Stimulated activated CD4-positive, alpha-beta T cell treated with anti-CD3 and anti-CD28 coated beads, Interleukin-15, amount 100 ng/mL, for 48 hours (primary cell): ENCODE data around the gene SH3RF1.

Source experiments
- DNase-seq, 2 donors: peaks; one replicate each; pipeline ENCODE4 v3.0.0-alpha.2; 2020; ENCODE audit warnings: low read depth in 2 of 2

The SH3RF1 gene

GRCh38 chr4:169251291-169252235 lies 19.2 kb downstream of the SH3RF1 start:
- DNase-seq = no peak

DNA sequence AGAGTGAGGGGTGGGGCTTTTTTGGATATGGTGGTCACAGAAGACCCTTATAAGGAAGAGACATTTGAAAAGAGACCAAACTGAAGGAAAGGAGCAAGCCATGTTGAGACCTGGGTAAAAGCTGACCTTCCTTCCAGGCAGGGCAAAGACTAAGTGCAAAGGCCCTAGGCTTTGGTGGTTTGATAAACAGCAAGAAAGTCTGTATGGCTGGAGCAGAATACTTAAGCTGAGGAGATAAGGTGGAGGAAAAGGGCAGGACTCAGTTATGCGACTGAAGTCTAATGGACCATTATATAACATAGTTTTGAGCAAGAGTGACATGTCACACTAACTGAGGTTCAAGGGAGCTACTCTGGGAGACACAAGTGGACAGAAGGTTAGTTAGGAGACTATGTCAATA lies 20.0 kb downstream of the SH3RF1 start:
- DNase-seq = no peak

DNA sequence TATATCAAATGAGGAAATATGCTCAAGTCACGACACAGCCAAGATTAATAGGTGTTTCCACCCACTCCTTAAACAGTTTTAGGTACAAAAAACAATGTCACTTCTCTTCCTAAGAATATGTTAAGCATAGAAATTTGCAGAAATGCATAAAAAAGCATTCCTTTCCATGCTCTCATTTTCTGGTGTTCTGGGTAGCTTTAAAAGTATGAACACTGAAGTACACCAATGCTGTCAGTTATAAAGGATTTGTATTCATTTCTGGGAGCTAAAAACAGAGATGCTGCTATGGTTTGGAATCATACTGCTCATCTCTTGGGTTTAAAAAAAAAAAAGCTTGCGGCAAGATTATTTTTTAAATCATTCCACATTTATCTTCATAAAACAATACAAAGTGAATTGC lies 20.8 kb downstream of the SH3RF1 start:
- DNase-seq = no peak

DNA sequence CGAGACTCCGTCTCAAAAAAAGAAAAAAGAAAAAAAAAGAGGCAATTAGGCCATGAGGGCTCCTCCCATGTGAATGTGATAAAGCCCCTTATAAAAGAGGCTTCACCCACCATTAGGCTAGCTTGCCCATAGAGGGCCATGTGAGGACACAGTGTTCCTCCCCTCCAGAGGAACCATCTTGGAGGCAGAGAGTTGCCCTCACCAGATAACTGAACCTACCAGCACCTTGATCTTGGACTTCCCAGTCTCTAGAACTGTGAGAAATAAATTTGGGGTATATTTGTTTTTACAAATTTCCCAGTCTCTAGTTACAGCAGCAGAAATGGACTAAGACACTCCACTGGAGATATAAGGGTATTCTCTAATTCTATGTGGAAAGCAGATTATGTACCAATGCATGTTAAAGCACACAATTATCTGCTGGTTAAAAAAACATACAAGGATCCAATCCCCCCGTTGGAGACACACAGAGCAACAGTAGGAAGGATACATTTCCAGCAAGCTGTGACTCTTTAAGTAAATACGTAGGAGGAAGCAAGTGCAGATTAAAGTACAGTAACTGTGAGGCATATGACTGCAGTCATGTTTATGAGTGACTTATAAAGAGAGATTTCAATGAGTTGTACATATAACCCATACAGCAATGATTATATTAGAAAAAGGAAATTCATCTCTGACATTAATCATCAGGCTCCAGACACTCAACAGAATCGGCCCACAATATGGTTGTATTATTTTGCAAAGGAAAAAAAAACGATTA lies 21.4 kb downstream of the SH3RF1 start:
- no peak for DNase-seq

DNA sequence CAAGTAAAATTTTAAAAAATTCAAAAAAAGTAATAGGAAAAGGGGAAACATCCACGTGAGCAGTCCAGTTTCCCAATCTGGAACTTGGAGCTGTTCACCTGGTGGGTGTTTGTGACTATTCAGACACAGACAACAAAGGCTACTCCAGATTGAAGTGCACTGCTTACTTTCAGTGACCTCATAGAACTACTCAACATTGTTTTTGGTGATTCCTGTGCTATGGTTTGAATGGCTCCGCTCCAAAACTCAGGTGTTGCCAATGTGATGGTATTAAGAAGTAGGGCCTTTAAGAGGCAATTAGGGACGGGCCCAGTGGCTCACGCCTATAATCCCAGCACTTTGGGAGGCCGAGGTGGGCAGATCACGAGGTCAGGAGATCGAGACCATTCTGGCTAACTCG lies 22.1 kb downstream of the SH3RF1 start:
- DNase-seq = no peak

GRCh38 chr4:169246957-169247396 lies 23.8 kb downstream of the SH3RF1 start:
- no peak for DNase-seq

DNA sequence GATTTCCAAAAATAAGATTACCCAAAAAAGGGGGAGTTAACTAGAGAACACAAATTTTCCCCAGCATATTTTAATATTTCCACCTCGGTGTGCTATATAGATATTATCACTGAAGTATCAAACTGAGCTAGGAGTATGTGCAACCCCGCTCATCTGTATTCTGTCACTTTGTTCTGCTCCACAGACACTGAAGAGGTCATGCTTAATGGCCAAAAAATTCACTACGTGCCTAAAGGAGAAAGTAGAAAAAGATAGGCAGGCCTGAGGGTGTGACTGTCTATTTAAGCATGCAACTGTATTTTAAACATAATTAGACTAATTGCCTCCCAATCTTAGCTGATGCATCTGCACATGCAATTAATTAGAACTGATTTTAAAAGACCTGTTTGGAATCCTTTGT lies 24.5 kb downstream of the SH3RF1 start:
- DNase-seq = no peak

GRCh38 chr4:169245061-169245460 lies 25.7 kb downstream of the SH3RF1 start:
- no peak for DNase-seq

- DNase-seq = no peak
Observed at GRCh38 chr4:169243825-169244609, 26.7 kb downstream of the SH3RF1 start.

GRCh38 chr4:169241464-169241863 lies 29.3 kb downstream of the SH3RF1 start:
- DNase-seq = no peak

DNA sequence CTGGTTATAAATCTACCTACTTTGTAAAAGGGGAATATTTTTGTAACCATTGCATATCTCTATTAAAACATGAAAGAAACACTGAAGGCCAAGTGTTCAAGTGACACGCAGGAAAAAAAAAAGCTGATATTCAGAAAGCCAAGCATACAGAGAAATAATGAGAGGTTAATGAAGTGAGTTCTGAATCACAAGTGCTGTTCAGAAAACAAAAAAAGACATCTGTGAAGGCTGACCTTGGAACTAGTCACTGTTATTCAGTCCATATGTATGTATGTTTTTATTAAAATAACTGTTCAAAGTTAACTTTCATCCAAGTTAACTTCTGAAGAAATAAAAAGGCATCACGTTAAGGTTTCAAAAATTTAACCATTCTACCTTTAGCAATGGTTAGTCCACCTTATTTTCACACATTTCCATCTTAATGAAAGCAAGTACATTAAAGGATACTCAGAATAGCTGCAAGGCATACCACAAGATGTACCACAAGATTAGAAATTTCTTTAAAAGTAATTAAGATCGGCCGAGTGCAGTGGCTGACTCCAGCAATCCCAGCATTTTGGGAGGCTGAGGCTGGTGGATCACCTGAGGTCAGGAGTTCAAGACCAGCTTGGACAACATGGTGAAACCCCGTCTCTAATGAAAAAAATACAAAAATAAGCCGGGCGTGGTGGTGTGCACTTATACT lies 31.4 kb downstream of the SH3RF1 start:
- no peak for DNase-seq

DNA sequence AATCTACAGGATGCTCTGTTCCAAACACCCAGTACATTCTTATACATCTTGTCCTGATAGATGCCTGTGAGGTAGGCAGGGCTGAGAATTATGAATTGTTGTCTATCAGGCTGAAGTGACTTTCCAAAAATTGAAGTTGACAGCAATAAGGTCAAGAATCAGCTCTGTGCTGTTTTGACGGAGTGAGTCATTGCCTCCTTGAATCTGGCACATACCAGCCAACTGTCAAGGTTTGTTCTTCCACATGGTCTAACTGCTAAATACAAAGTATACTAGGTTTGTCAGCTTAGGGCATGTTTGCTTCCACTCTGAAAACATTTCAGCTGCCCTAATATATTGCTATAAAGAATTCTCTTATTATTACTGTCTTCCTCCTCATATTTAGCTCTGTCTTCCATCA lies 32.3 kb downstream of the SH3RF1 start:
- DNase-seq = no peak

DNA sequence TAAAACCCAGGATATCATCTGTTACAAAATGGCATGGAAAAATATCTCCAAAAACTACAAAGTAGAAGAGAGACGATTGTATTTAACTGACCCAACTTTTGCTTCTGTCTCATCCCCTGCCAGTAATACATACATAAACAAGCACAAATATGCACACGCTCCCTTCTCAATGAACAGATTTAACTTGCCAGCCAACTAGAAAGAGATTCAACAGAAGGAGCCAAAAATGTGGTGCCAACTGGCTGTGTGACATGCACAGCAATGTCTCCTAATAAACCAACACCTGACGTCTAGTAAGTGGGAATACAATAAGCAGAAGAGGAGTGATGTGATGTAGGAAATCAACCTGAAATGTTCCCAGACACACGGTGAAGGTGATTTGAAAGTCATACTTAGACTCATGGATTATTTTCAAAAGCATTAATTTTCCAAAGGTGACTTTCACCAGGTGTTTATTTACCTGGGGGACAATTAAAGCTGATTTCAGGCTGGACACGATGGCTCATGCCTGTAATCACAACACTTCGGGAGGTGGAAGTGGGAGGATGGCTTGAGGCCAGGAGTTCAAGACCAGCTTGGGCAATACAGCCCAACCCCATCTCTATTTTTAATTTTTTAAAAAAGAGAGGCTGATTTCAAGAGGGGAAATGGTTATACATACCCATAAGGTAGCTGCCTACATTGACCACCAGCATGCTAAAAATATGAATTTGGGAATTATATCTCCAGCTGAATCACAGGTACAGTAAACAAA lies 33.7 kb downstream of the SH3RF1 start:
- DNase-seq = no peak

GRCh38 chr4:169236078-169236477 lies 34.7 kb downstream of the SH3RF1 start:
- DNase-seq = no peak

DNA sequence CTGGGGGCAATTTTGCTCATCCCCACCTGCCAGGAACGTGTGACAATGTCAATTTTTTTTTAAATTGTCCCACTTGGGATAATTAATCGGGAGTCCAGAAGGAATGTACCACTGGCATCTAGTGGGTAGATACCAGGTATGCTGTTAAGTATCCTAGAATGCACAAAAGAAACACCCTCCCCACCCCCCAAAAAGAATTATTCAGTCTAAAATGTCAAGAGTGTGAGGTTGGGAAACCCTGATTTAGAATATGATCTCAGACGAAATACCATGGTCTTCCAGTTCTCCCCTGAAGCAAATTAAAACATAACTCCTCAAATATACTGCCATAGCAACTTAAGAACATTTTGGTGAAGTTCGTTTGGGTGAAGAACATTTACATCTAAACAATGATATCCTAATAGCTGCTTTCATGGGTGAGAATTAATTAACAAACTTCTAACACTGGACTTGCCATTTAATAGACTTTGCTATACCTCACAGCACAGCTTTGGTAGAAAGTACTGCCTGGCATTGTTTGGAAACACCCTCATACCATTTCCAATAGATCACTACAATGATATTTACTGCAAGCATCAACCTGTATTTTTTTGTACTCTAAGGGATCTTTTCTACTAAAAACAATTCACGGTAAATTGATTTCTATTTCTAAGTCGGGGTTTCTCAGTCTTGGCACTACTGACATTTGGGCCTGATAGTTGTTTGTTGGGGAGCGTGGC lies 36.5 kb downstream of the SH3RF1 start:
- no peak for DNase-seq

- DNase-seq = no peak
Observed at GRCh38 chr4:169233691-169234090, 37.1 kb downstream of the SH3RF1 start.

GRCh38 chr4:169231647-169232262 lies 39.0 kb downstream of the SH3RF1 start:
- DNase-seq = no peak

DNA sequence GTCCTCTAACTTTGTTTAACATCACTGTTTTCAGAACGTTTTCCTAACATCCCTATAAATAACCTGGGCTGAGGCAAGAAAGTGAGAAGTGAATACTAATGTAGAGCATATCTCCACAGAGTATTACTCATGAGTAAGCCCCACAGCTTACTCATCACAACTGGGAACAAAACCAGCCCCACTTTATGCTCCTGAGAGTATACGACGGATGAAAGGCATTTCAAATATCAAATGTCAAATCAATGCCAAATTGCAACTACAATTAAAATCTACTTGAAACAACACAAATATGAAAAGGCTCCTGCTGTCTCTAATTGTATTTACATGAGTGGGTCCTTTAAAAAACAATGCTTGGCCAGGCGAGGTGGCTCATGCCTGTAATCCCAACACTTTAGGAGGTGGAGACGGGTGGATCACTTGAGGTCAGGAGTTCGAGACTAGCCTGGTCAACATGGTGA lies 41.2 kb downstream of the SH3RF1 start:
- DNase-seq = no peak

DNA sequence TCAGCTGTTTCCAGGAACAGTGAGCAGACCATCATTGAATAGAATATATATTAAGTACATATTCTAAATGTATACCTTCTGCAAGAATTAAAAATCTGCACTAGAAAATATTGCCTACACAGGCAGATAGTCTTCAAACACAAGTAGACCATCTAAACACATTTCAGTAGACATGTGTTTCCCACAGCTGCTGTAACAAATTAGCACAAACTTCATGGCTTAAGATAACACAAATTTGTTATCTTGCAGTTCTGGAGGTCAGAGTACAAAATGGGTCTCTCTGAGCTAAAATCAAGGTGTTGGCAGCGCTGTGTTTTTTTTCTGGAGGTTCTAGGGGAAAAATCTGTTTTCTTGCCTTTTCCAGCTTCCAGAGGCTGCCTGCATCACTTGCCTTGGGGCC lies 42.7 kb downstream of the SH3RF1 start:
- no peak for DNase-seq

GRCh38 chr4:169226565-169226964 lies 44.2 kb downstream of the SH3RF1 start:
- DNase-seq = no peak
